IMR-90 (cell line): ENCODE measurements around the gene HERC5. TPM values are rescaled to one million over a fixed set of nuclear protein-coding genes. Genes with fewer than 3 reads are reported as not detected.

Experiments
- ATAC-seq: fragments of 200-7000 bp; cut with Tn5 transposase; 2 replicates; pipeline ENCODE4 v1.9.1; 2020; ENCODE audit warnings: low read depth, mild to moderate bottlenecking, moderate library complexity
- BruUV-seq: library from RNA; stranded (reverse); fragments of 400-500 nt; replicated peaks from 2 replicates; lab custom pipeline; 2021; lab: Mats Ljungman, UMichigan
- CTCF ChIA-PET: fragments of 300-600 bp; formaldehyde crosslinking; extraction: SDS; loops from one replicate; lab custom pipeline; 2021; ENCODE audit warnings: antibody characterized with exemption; lab: Yijun Ruan, JAX
- POLR2A ChIA-PET: fragments of 300-600 bp; sonication (Branson Sonifier 250); formaldehyde crosslinking; loops from one replicate; lab custom pipeline; 2022; ENCODE audit warnings: antibody characterized with exemption; ENCODE audit not compliant: unreplicated experiment; lab: Charles Lee
- DNase-seq: peaks from one replicate; pipeline ENCODE4 v3.0.0; 2013
- H2AFZ ChIP-seq: replicated peaks from 2 replicates; pipeline ENCODE3; 2013; ENCODE audit warnings: low read length, mild to moderate bottlenecking; ENCODE audit not compliant: poor library complexity
- H2AK5ac ChIP-seq: 2 replicates; pipeline ENCODE4 v1.6.1; 2013; ENCODE audit warnings: low read depth, low read length, inconsistent platforms
- H2AK9ac ChIP-seq: replicated peaks from 2 replicates; pipeline ENCODE3; 2013; ENCODE audit warnings: mild to moderate bottlenecking, low read depth, low read length, moderate library complexity; ENCODE audit not compliant: poor library complexity
- H2BK120ac ChIP-seq: 2 replicates; pipeline ENCODE4 v1.6.1; 2013; ENCODE audit warnings: low read depth, low read length, inconsistent platforms
- H2BK15ac ChIP-seq: 3 replicates; pipeline ENCODE4 v1.6.1; 2013; ENCODE audit warnings: low read depth, low read length, inconsistent platforms
- H2BK20ac ChIP-seq: 2 replicates; pipeline ENCODE4 v1.6.1; 2013; ENCODE audit warnings: low read depth, mild to moderate bottlenecking, inconsistent platforms, low read length, moderate library complexity
- H2BK5ac ChIP-seq: 2 replicates; pipeline ENCODE4 v1.6.1; 2013; ENCODE audit warnings: mild to moderate bottlenecking, low read depth, low read length, inconsistent platforms; ENCODE audit not compliant: poor library complexity, severe bottlenecking
- H3K14ac ChIP-seq: replicated peaks from 2 replicates; pipeline ENCODE4 v1.6.1; 2013; ENCODE audit warnings: low read depth, low read length, inconsistent platforms
- H3K18ac ChIP-seq: 2 replicates; pipeline ENCODE4 v1.6.1; 2013; ENCODE audit warnings: low read depth, low read length, control low read depth
- H3K23ac ChIP-seq: 2 replicates; pipeline ENCODE4 v1.6.1; 2013; ENCODE audit warnings: low read depth, low read length, inconsistent platforms
- H3K27ac ChIP-seq: 2 replicates; pipeline ENCODE4 v1.5.1; 2013; ENCODE audit warnings: mild to moderate bottlenecking, control low read depth, low read length; ENCODE audit not compliant: insufficient read depth
- H3K27me3 ChIP-seq: 2 replicates; pipeline ENCODE4 v1.6.1; 2013; ENCODE audit warnings: low read length; ENCODE audit not compliant: control insufficient read depth, insufficient read depth
- H3K36me3 ChIP-seq: 2 replicates; pipeline ENCODE4 v1.6.1; 2013; ENCODE audit warnings: low read length, mixed read lengths; ENCODE audit not compliant: control insufficient read depth, insufficient read depth
- H3K4ac ChIP-seq: 2 replicates; pipeline ENCODE4 v1.6.1; 2013; ENCODE audit warnings: low read depth, low read length, inconsistent platforms
- H3K4me1 ChIP-seq: 2 replicates; pipeline ENCODE4 v1.6.1; 2013; ENCODE audit warnings: low read length, mixed read lengths; ENCODE audit not compliant: control insufficient read depth, insufficient read depth
- H3K4me2 ChIP-seq: 2 replicates; pipeline ENCODE4 v1.6.1; 2013; ENCODE audit warnings: low read depth, mild to moderate bottlenecking, control low read depth, low read length, moderate library complexity
- H3K4me3 ChIP-seq: 2 replicates; pipeline ENCODE4 v1.5.1; 2013; ENCODE audit warnings: low read depth, mild to moderate bottlenecking, control low read depth, low read length, moderate library complexity; ENCODE audit not compliant: insufficient read depth
- H3K56ac ChIP-seq: 2 replicates; pipeline ENCODE4 v1.6.1; 2013; ENCODE audit warnings: low read length, inconsistent platforms; ENCODE audit not compliant: insufficient read depth; ENCODE audit errors: extremely low read depth
- H3K79me1 ChIP-seq, 2 experiments: 2 replicates each; pipeline ENCODE4 v1.6.1; 2013; ENCODE audit warnings: low read length in 2 of 2, inconsistent platforms in 1 of 2, low read depth in 1 of 2
- H3K9ac ChIP-seq: 2 replicates; pipeline ENCODE4 v1.6.1; 2013; ENCODE audit warnings: low read depth, low read length, control low read depth
- H3K9me1 ChIP-seq: 2 replicates; pipeline ENCODE4 v1.6.1; 2013; ENCODE audit warnings: low read length, inconsistent platforms; ENCODE audit not compliant: insufficient read depth
- H3K9me3 ChIP-seq: 2 replicates; pipeline ENCODE4 v1.6.1; 2013; ENCODE audit warnings: low read length; ENCODE audit not compliant: control insufficient read depth, insufficient read depth
- H4K20me1 ChIP-seq: 2 replicates; pipeline ENCODE4 v1.6.1; 2013; ENCODE audit warnings: low read length, inconsistent platforms; ENCODE audit not compliant: insufficient read depth
- H4K5ac ChIP-seq: 2 replicates; pipeline ENCODE4 v1.6.1; 2013; ENCODE audit warnings: mild to moderate bottlenecking, low read depth, low read length, control low read depth
- H4K8ac ChIP-seq, 2 experiments: 2 replicates each; pipeline ENCODE4 v1.6.1; 2013; ENCODE audit warnings: low read depth in 2 of 2, low read length in 2 of 2, control low read depth in 1 of 2, inconsistent platforms in 1 of 2
- H4K91ac ChIP-seq: 2 replicates; pipeline ENCODE4 v1.6.1; 2013; ENCODE audit warnings: low read depth, low read length, inconsistent platforms; ENCODE audit not compliant: insufficient read depth
- MAZ ChIP-seq: IDR thresholded peaks from 2 replicates; pipeline ENCODE4 v1.6.1; 2012; ENCODE audit warnings: low read depth, mild to moderate bottlenecking, low read length, improper control_type of control experiment, moderate library complexity, borderline replicate concordance
- RFX5 ChIP-seq: IDR thresholded peaks from 2 replicates; pipeline ENCODE4 v1.8.0; 2012; ENCODE audit warnings: low read depth, mild to moderate bottlenecking, low read length, moderate library complexity
- USF2 ChIP-seq: fragments of 150-350 bp; IDR thresholded peaks from 2 replicates; pipeline ENCODE4 v1.6.1; 2017; ENCODE audit warnings: mild to moderate bottlenecking, antibody characterized with exemption, low read length, low read depth
- WGBS, 2 experiments: methylation state at CpG; one replicate each; pipeline versions ENCODE4 v1.1.5 to v1.1.7; 2013; ENCODE audit warnings: missing lambda C conversion rate in 2 of 2; ENCODE audit not compliant: insufficient read length in 1 of 2; ENCODE audit errors: extremely low coverage in 2 of 2; 5-methylcytosine and 5-hydroxymethylcytosine counted together
- dilution Hi-C: fragments of 300-500 bp; cut with HindIII; formaldehyde crosslinking; loops from one replicate; pipeline ENCODE4 v1.14.3; 2018; ENCODE audit warnings: low sequenced_read_pairs; ENCODE audit not compliant: unreplicated experiment
- in situ Hi-C: fragments of 300-500 bp; cut with MboI; formaldehyde crosslinking; loops from 3 replicates; pipeline ENCODE4 v1.14.3; 2019; ENCODE audit warnings: low sequenced_read_pairs, inconsistent platforms, mixed read lengths
- intact Hi-C: fragments of 100-400 bp; cut with micrococcal nuclease; formaldehyde crosslinking; loops from 2 replicates; pipeline ENCODE4 v1.10.0; 2022
- polyA plus RNA-seq, 3 experiments: library from polyadenylated mRNA; depleted of rRNA; stranded (reverse); fragments of >200 nt; gene quantifications; 2 replicates each; pipeline ENCODE4 v1.2.3, GENCODE V29; 2012; ENCODE audit warnings: low replicate concordance in 1 of 3
- total RNA-seq: library from RNA; depleted of rRNA; stranded (reverse); fragments of >200 nt; gene quantifications from 2 replicates; pipeline ENCODE4 v1.2.3, GENCODE V29; 2012

HERC5 gene
- total and polyA plus RNA-seq, 2 of the 4 experiments (the other 2 are of a cell fraction) = under 0.01 TPM; not detected in 1

- H3K56ac ChIP-seq = no peak overlapping the region
- H2BK120ac ChIP-seq = no peak overlapping the region
- no peak overlapping the region for H4K5ac ChIP-seq
- ChIA-PET CTCF (interaction anchor here (1.4 kb wide), 1 partner anchor 132 kb away, joined by 5 read pairs; no protein-coding TSS in a partner anchor), POLR2A (no interaction called here)
- H3K14ac ChIP-seq = no peak overlapping the region
- H2AK9ac ChIP-seq = no peak overlapping the region
- no TSS peak for BruUV-seq
- no peak overlapping the region for H3K4ac ChIP-seq
- in situ Hi-C loops = loop anchor here (5.0 to 25.0 kb wide), 3 partner anchors 285 to 587 kb away; partner anchors contain the start of gene TIGD2
- H3K27ac ChIP-seq = no peak overlapping the region
- H4K20me1 ChIP-seq = peaks cover 4% of the 10 kb centered on the region; the same call in 1 of the 2 replicates
- no peak overlapping the region for H2AK5ac ChIP-seq
- no peak overlapping the region for H2BK15ac ChIP-seq
- no peaks in the 10 kb centered on the region for H3K27me3 ChIP-seq
- H2AFZ ChIP-seq = peak overlapping the region; percentile 44
- no peak overlapping the region for H3K9ac ChIP-seq
- peaks cover 6 to 28% of the 10 kb centered on the region in 2 experiments for H3K79me1 ChIP-seq
- DNase-seq = no peak
- peaks cover 5% of the 10 kb centered on the region for H3K4me1 ChIP-seq
- no peak overlapping the region for H4K8ac ChIP-seq
- intact Hi-C loops = loop anchor here (1.0 kb wide), 1 partner anchor 132 kb away; no protein-coding TSS in a partner anchor
- H3K4me3 ChIP-seq = no peak overlapping the region
- H2BK5ac ChIP-seq = no peak overlapping the region
- H3K18ac ChIP-seq = no peak overlapping the region
- no peak overlapping the region for H4K91ac ChIP-seq
- dilution Hi-C loops = no loop called here
- no peak overlapping the region for H3K23ac ChIP-seq
- H3K4me2 ChIP-seq = no peak overlapping the region
- no CpG with 5 or more reads among the region's 8 CpGs for WGBS, 2 experiments
- H3K36me3 ChIP-seq = no peaks in the 10 kb centered on the region
- no peak overlapping the region for H2BK20ac ChIP-seq
- no peak for ATAC-seq
- 0 out of 2 replicates have a peak, but pooled peaks cover 2% of the 10 kb centered on the region for H3K9me1 ChIP-seq
- no peak for TF ChIP-seq USF2
- TF ChIP-seq RFX5 = no peak
- TF ChIP-seq MAZ = no peak
- H3K9me3 ChIP-seq = no peaks in the 10 kb centered on the region
Observed at GRCh38 chr4:88527787-88528186, 70.9 kb downstream of the HERC5 start.
